Measurements from ENCODE around the gene DHX15. TPM values are rescaled to one million over a fixed set of nuclear protein-coding genes. Genes with fewer than 3 reads are reported as not detected.
"Not testable (repeated sequence)": the region's sequence is repeated elsewhere in the genome, so short reads cannot be mapped to it uniquely, and the experiment has no call there.

The DHX15 gene
- total RNA-seq, 1 donor from 2014 or later: 162 TPM

- no peak for DNase-seq (ENCODE audit: low spot score)
These were observed 33.7 kb downstream of the DHX15 start for GRCh38 chr4:24550441-24551175.

- DNase-seq (ENCODE audit: low spot score): no peak
These were observed 36.4 kb downstream of the DHX15 start for GRCh38 chr4:24547979-24548378.

- DNase-seq (ENCODE audit: low spot score): no peak
These were observed 40.0 kb downstream of the DHX15 start for GRCh38 chr4:24544208-24544988.

GRCh38 chr4:24537025-24537424 lies 47.3 kb downstream of the DHX15 start:
- DNase-seq (ENCODE audit: low spot score): no peak

GRCh38 chr4:24535399-24535798 lies 49.0 kb downstream of the DHX15 start:
- no peak for DNase-seq (ENCODE audit: low spot score)

- no peak for DNase-seq (ENCODE audit: low spot score)
These were observed 51.0 kb downstream of the DHX15 start for GRCh38 chr4:24533364-24533763.

GRCh38 chr4:24529555-24529954 lies 54.8 kb downstream of the DHX15 start:
- DNase-seq (ENCODE audit: low spot score): no peak

GRCh38 chr4:24527371-24527770 lies 57.0 kb downstream of the DHX15 start:
- DNase-seq (ENCODE audit: low spot score): no peak

- no peak for DNase-seq (ENCODE audit: low spot score)
These were observed 62.8 kb downstream of the DHX15 start for GRCh38 chr4:24521544-24521943.

GRCh38 chr4:24519649-24520048 lies 64.7 kb downstream of the DHX15 start:
- peak; percentile 17 for DNase-seq (ENCODE audit: low spot score)

- DNase-seq (ENCODE audit: low spot score): no peak
These were observed 66.7 kb downstream of the DHX15 start for GRCh38 chr4:24517676-24518075.

- no peak for DNase-seq (ENCODE audit: low spot score)
These were observed 67.4 kb downstream of the DHX15 start for GRCh38 chr4:24516926-24517325.

- no peak for DNase-seq (ENCODE audit: low spot score)
These were observed 68.7 kb downstream of the DHX15 start for GRCh38 chr4:24515698-24516097.

- no peak for DNase-seq (ENCODE audit: low spot score)
These were observed 69.5 kb downstream of the DHX15 start for GRCh38 chr4:24514808-24515207.

GRCh38 chr4:24513718-24514117 lies 70.6 kb downstream of the DHX15 start:
- DNase-seq (ENCODE audit: low spot score): no peak

- DNase-seq (ENCODE audit: low spot score): no peak
These were observed 72.8 kb downstream of the DHX15 start for GRCh38 chr4:24511371-24512063.

GRCh38 chr4:24510091-24510490 lies 74.3 kb downstream of the DHX15 start:
- no peak for DNase-seq (ENCODE audit: low spot score)

GRCh38 chr4:24508541-24508940 lies 75.8 kb downstream of the DHX15 start:
- no peak for DNase-seq (ENCODE audit: low spot score)

- DNase-seq (ENCODE audit: low spot score): no peak
These were observed 76.9 kb downstream of the DHX15 start for GRCh38 chr4:24507439-24507838.

GRCh38 chr4:24503090-24503489 lies 81.3 kb downstream of the DHX15 start:
- DNase-seq (ENCODE audit: low spot score): not testable (repeated sequence)

- DNase-seq (ENCODE audit: low spot score): no peak
These were observed 87.1 kb downstream of the DHX15 start for GRCh38 chr4:24497221-24497620.

GRCh38 chr4:24496597-24496996 lies 87.8 kb downstream of the DHX15 start:
- no peak for DNase-seq (ENCODE audit: low spot score)
